HG02981 (cell line): Measurements from ENCODE around the gene MRPS11.
"Not testable (repeated sequence)": the region's sequence is repeated elsewhere in the genome, so short reads cannot be mapped to it uniquely, and the experiment has no call there.

Source experiments
- ATAC-seq: cut with Tn5 transposase; IDR thresholded peaks from one replicate; pipeline ENCODE4 v1.9.1; 2021; ENCODE audit warnings: mild to moderate bottlenecking, moderate library complexity; ENCODE audit not compliant: unreplicated experiment

Gene MRPS11

DNA sequence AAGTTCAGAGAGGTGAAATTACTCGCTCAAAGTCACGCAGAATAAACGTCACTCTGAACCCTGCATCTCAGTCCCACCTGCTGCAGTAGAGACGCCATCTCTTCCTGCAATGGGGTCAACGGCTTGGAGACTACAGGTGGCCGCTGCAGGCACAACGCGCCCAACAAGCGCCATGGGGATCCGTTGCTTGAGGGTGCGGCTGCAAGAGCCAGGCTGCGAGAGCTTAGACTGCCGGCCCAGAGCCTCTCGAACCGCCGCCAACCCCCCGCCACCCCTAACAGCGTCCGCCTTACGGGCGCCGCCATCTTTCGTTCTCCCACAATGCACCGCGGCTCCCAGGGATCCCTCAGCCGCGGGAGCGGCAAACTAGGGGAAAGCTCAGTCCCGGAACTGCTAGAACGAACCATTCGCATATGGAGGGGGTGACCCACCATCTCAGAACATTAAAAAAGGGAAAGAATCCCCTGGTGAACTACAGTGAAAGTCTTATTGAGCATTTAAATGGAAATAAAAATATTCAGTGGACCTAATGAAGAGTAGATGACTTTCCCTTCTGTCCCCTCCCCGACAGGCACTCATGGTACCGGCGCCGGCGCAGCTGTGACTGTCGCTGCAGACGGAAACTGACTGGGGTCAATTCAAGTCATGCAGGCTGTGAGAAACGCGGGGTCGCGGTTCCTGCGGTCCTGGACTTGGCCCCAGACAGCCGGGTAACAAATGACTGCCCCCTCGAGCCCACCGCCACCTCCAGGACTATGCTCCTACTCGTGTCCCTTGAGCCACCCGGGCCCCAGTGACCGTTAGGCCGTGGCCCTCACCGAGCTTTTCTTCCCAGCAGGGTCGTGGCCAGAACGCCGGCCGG, at the start of gene MRPS11, which contains the start of gene MRPL46:
Gene MRPS11 (plus strand): TSS at position 636 of the 862 bp plus-strand sequence. CDS start 10 bp downstream, at position 646.
Gene MRPL46 (minus strand): TSS at position 316 of the 862 bp plus-strand sequence. CDS start 11 bp downstream, at position 305.
- ATAC-seq = peak; percentile 82

DNA sequence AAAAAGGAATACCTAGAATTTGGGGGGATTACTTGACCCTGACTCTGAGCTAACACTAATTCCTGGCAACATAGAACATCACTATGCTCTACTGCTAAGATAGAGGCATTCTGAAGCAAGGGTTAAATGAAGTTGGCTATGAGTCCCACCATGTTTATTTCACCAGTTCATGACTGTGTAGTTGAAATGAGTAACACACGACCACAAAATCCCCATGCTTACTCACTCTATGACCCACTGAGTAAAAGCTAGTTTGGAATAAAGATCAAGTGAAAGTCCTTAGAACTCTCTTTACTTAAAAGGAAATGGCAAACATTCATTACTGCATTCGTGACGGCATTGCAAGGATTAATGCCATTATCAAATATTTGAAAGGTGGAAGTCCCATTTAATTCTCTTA, 47.7 kb upstream of the MRPS11 start:
- peak; percentile 54 for ATAC-seq

DNA sequence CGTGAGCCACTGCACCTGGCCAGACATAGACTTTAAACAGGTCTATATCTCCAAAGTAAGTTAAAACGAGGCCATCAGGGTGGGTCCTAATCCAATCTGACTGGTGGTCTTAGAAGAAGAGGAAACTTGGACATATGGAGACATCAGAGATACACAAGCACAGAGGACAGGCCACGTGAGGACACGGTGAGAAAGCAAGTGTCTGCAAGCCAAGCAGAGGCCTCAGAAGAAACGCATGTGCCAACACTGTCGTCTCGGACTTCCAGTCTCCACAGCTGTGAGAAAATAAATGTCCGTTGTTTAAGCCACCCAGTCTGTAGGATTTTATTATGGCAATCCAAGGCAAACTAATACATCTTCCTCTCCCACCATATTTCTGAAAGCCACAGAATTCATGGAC, 44.2 kb upstream of the MRPS11 start:
- no peak for ATAC-seq

DNA sequence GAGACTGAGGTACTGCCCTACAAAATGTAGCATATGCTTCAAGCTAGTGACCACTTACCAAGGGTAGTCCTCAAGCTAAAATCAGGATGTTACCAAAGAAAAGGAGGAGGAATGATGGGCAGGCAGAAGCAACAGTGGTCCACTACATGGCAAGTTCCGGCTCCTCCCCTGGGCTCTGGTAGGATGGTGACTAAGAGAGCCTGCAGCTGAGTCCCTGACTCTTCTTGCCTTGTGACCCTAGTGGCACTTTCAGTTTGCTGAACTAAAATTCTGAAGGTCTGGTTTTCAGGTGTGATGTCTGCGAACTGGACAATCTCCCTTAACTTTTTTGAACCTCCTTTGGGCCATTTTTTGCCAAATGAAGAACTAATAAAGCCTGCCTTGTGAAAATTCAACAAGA, 41.2 kb upstream of the MRPS11 start:
- ATAC-seq = no peak

DNA sequence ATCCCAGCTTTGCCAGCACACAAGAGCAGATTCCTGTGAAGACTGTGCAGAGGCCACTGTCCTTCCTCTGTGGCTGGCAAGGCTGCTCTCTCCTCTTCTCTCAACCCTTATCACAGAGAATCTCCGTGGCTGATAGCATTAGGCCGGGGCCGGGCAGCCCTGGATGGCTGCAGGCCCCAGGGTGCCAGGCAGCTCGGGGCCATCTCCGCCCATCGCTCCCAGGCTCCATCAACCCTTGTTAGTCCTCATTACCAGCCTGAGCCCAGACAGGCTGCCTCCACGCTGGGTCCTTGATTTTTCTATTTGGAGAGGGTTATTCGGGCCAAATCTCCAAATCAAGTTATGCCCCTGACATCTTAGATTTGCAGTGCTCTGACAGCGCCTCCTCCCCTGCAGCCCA, 39.5 kb upstream of the MRPS11 start:
- no peak for ATAC-seq

DNA sequence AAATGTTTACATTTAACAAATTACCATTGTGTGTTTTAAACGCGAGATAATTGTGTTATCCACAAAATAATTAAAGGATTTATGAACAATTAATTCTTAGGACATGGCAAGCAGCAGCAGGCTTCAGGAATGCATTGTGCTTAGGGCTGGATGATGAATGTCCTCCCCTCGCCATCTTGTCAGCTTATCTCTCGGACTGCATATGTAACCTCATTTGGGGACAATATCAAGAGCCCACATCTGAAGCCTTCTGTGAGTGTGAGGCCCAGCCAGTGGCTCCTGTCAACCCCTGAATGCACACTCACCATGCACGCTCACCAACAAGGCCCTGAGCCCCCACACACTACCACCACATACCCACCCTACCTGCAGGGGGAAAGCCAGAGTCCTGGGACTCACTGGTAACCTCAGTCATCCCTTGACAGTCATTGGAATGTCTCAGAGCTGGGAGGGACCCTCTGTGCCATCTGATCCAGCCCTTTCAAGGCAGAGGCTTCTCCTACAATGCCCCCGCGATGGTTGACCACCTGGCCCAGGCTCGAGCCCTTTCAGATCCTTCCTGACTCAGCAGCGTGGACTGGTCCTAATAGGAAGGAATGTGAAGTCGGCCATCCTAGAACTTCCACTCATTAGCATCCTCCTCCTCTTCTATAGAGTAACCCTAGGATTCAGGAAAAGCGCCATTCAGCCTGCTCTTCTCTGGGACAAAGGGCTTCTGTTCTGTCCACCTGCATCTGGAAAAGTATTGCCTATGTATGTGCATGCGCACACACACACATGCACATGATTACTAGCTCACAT, 38.5 kb upstream of the MRPS11 start:
- ATAC-seq = no peak

DNA sequence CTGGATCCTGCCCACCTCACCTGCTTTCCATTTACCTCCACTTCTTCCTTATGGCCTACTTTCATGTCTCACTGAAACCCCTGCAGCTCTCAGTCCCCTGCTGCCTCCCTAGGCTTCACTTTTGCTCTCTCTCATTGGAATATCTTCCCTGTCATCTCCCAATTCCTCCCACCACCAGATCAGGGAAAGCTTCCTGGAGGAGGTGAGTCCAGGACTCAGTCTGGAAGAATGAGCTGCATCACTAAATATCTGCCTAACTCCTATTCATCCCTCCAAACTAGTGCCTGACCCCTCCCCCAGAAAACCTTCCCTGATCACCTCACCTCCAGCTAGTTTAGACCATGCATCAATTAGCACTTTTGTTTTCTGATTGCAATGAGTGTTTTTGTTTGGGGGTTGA, 37.5 kb upstream of the MRPS11 start:
- ATAC-seq = no peak

DNA sequence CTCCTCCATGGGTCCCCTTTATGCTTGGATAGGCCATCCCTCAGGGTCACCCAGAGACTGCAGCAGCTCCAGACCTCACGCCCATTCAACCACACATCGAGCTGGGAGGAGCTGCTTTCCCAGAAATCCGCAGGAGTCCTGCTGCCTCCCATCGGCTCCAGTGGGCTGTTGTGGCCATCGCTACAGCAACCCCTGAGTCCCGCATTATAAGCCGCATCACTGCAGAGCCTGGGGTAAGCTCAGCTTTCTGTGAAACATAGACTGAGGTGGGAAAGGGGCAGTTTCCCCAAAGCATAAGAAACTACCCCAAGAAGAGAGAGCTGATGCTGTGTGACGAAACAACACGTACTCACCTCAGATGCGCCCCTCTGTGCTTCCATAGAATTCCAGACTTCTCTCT, 36.1 kb upstream of the MRPS11 start:
- ATAC-seq = no peak

DNA sequence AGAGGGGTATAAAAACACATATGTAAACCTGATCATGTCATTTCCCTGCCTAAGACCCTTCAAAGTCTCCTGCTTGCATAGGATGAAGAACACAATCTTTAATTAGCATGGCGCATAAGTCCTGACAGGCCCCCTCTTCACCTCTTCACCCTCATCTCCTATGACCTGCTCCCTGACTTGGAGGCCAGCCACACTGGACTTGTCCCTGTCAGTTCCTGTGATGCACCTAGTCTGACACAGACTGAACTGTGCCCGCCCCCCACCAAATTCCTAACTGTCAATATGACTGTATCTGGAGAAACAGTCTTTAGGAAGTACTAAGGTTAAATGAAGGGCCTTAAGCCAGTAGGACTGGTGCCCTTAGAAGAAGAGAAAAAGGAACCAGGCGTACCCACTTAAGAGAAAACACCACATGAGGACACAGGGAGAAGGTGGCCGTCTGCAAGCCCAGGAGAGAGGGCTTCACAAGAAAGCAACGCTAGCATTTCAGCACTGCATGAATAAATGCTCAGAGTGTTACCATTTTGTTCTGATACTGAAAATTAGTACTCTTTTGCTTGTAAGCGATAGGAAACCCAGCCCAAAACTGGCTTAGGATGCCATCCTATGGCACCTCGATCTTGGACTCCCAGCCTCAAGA, 34.3 kb upstream of the MRPS11 start:
- ATAC-seq = no peak

DNA sequence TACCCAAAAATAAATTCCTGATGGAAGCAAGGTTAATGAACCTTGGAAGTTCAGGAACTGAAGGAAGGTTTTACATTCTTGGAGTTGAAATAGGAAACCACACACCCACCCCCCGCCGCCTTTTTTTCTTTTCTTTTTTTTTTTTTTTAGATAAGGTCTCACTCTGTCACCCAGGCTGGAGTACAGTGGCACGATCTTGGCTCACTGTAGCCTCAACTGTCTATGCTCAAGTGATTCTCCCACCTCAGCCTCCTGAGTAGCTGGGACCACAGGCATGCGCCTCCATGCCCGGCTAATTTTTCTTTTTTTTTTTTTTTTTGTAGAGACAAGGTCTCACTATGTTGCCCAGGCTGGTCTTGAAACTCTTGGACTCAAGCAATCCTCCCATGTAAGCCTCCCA, 33.4 kb upstream of the MRPS11 start:
- not testable (repeated sequence) for ATAC-seq

DNA sequence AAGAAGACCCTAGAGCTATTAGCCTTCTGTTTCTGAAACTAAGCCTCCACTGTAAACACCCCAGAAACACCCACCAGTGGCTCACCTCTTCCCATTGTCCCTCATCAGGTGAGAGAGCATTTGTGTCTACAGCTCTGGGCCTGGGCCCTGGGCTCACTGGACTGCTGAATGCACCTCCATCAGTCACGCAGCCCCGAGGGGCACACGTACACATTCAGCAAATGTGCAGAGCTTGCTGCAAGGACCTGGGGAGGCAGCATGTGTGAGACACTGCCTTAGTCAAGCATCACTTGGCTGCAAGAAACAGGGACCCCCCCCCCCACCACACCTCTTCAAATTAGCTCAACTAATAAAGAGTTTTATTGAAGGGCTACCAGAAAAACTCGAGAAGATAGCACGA, 29.3 kb upstream of the MRPS11 start:
- ATAC-seq = no peak

DNA sequence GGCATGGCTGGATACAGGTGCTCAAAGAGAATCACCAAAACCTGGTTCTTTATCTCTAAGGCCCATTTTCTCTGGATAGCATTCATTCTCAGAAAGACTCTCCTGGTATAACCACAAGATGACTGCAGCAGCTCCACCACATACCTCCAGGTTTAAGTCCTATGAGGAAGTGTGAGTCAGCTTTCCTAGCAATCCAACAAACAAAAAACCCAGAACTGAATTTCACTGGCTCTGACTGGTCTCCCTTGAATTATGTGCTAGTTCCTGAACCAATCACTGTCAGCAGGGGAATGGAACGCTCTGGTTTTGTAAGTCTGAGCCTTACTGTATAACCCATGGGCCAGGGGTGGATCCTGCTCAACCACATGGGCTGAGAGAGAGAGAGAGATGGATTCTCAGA, 27.5 kb upstream of the MRPS11 start:
- no peak for ATAC-seq

DNA sequence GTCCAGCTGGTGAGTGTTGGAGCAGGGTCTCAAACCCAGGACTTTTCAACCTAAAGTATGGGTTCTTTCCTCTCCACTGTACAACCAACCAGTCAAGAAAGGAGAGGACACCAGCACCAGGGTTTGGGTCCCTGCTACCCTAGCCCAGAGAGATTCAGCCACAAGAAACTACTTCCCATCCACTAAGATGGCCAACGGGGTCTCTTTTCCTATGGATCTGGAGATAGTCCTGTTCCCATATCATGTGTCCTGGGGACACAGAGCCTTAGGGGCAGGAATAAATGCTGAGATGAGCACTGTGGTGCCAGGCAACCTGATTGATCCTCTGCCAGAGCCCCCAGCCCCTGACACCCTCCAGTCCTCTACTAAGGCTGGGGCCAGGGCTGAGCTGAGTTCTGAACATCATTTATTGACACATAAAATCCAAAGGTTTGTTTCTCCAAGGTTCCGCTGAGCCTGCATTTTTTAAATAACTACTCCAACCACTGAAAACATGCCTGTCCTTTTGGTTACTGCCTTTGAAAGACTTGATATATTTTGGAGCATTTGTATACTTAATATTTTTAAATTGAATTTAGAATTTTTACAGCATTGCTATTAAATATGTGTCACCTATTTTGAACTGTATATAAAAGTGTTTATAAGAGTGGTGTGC, 26.3 kb upstream of the MRPS11 start:
- ATAC-seq = no peak

DNA sequence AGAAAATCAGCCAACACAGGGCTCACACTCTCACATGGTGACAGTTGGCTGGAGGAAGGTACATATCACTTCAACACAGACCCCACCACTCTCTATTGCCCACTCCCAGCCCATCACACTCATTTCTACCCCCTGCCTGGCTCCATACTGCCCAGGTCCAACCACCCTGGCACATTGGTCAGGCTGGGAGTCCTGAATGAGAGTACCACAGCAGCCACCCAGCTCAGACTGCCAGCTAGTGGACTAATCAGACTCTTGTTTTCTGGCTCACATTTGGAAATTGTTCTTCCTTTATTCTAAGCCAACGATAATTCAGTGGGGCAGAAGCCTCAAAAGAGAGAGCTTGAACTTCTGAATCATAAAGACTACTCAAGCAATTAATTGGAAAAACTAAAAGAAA, 20.3 kb upstream of the MRPS11 start:
- ATAC-seq = no peak

DNA sequence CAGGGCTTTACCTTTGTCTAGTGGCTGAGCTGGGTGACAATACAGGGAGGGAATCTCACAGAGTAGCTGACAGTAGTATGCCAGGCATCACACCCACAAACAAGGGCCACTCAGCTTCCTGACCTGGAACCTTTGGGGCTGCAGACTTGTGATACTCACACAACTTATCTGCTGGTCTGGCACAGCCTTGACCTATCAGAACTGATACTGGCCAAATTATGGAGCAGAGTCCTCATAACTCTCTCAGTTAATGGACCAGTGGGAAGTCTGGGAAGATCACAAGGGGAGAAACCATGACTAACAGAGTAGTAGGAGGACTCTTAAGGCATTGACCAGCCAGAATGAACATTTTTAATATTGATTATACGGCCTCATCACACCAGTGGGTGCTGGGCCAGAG, 19.8 kb upstream of the MRPS11 start:
- ATAC-seq = no peak

DNA sequence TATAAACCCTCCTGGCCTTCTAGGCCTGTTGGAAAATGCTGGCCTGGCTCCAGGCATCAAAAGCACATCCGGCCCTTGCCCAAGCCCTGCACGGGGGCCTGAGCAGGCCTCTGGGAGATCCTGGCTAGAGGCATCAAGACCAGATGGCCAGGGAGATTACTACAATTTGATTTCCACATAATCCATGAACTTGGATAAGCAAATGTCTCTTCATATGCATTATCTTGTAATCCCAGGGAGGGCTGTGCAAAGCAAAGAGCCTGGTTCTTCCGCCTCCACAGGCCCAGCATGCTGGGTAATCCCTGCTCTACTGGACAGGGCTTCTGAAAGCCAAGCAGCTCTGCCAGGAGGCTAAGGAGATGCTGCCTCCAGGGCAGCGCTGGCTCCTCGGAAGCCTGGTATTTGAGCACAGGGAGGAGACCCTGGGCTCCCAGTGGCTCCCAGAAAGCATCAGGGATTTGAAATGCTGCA, 18.5 kb upstream of the MRPS11 start:
- no peak for ATAC-seq

DNA sequence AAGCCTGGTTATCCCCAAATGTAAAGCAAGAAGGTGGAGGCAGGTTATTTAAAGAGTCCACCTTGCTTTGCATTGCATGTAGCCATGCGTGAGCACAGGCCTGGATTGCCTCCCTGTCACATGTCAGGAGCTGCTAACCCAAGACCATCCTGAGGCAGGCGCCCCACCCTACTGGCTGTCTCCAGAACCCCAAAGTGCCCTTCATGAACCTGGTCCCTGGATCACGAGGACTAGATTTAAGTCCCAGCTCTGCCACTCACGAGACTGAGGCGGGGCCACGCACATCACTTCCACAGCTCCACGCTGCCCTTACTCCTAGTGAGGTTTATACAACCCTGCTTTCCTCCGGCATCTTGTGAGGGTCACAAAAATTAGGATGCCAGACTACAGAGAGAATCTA, 17.9 kb upstream of the MRPS11 start:
- ATAC-seq = no peak

DNA sequence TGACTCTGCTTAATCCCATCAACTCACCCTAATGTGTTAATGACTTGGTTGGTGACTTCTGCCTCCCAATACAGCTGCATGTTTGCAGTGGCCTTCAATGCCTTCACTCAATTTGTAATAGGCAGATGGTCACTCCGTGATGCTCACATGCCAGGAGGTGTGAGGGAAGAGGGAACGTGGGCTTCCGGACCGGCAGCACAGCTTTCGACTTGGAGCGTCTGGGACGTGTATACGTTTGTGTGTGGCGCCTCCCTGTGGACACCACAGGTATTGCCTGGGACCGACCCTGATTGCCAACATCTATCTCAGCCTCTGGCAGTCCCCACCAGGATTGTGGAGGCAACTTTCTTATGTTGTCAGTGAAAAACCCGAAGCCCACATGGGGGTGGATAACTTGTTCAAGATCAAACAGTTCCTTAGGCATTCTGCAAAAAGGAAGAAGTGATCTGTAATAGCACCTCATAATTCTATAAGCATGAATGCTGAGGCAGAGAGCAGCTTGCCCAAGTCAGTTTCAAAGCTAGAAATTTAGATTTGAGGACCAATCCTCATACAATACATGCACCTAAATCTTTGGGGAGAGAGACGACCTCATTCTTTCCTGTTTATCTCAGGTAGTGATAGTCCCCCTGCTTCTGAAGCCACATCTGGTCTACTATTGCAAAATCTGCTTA, 17.2 kb upstream of the MRPS11 start:
- no peak for ATAC-seq

DNA sequence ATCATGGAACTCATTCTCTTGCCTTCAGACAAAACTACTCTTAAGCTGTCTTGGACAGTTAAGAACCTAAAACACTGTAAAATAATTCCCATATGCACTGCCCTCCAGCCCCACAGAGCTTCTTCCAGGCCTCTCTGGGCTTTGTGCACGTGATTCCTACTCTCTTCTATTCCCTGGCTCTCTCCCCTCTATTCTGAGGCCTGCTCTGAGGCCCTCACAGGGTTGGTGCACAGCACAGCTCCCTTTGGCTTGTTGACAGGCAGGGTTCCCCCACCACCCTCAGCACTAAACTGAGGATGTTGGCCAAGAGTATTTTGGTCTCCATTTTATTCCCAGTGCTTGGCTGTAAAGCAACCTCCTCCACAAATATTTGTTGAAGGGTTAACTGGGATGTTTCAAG, 13.9 kb upstream of the MRPS11 start:
- ATAC-seq = no peak

DNA sequence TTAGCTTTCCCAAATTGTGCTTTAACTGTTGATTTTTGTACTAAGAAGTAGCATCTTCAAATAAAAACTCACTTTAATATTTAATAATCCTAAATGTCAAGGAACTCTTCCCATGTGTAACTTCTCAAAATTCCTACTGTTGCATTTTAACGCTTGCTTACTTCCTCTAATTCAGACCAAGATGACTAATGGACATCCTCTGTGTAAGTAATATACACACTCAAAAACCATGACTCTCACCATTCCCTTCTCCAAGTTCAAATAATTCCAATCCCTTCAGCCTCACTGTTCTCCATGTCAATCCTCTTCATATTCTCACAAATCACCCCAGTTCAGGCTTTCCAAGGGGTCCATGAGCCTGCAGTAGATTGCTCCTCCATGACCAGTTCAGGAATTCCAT, 13.3 kb upstream of the MRPS11 start:
- no peak for ATAC-seq
